ENCODE results near the gene MGAT5B. TPM values are rescaled to one million over a fixed set of nuclear protein-coding genes. Genes with fewer than 3 reads are reported as not detected.

The MGAT5B gene
- total and polyA plus RNA-seq, 2 of the 13 experiments (the other 11 are each of a cell fraction or from before 2014, with no cell fraction given), result 0.07 to 0.13 TPM

- in situ Hi-C loops (cut with HindIII; ENCODE audit: extremely low pct_ligation_motif_present, low pct_unique_long_range_greater_than_20kb), result loop anchor here (10.0 kb wide), 1 partner anchor 65 kb away; no protein-coding TSS in a partner anchor
- WGBS (ENCODE audit: low lambda C conversion rate), result 30% methylated on average over 7 of the region's 7 CpGs
Measured at GRCh38 chr17:76899414-76899813, 31.2 kb downstream of the MGAT5B start.

More at GRCh38 chr17:76899414-76899813, 31.2 kb downstream of the MGAT5B start:
- Histone ChIP-seq H3K27ac (ENCODE audit: extremely low read length, insufficient read depth, low read length) (no peak overlapping the region), H3K4me3 (replicated peaks in 1 of 3; ENCODE audit: insufficient read depth in 1 of 3, low read depth in 2 of 3, low read length in 3 of 3) (no peak overlapping the region), H3K4me2 (ENCODE audit: low read depth, low read length) (no peak overlapping the region), H3K4me1 (ENCODE audit: insufficient read depth, low read length) (no peaks in the 10 kb centered on the region), H2AFZ (ENCODE audit: low read length) (no peak overlapping the region), H3K79me2 (ENCODE audit: insufficient read depth, low read length) (no peaks in the 10 kb centered on the region), H3K36me3 (replicated peaks in 1 of 2; ENCODE audit: control insufficient read depth in 1 of 2, insufficient read depth in 2 of 2, low read length in 2 of 2) (no peaks in the 10 kb centered on the region), H4K20me1 (ENCODE audit: insufficient read depth, low read length) (no peaks in the 10 kb centered on the region; the same call in 1 of the 2 replicates), H3K9ac (ENCODE audit: insufficient read depth, low read depth, low read length) (no peak overlapping the region), H3K9me3 (ENCODE audit: low read length) (no peaks in the 10 kb centered on the region), H3K27me3 (ENCODE audit: control insufficient read depth in 1 of 2, insufficient read depth in 2 of 2, low read length in 2 of 2) (peaks cover 24 to 77% of the 10 kb centered on the region in 2 experiments)
- DNase-seq (ENCODE audit: low spot score) (no peak), FAIRE-seq (no peak), ATAC-seq (no peak)
- ChIA-PET POLR2A (no interaction called here), CTCF (ENCODE audit: low intra/inter-chr PET ratio, low total read pairs) (no interaction called here)
- intact Hi-C loops (cut with micrococcal nuclease; ENCODE audit: unreplicated experiment), result no loop called here
- TF ChIP-seq REST (IDR thresholded peaks at IDR 0.05; ENCODE audit: borderline replicate concordance in 1 of 2, low read depth in 1 of 2, low read length in 2 of 2) (peak in 1 of 2 experiments; percentile 80), ZNF350 (CRISPR knock-in tag; IDR thresholded peaks at IDR 0.05; ENCODE audit: borderline replicate concordance, low read depth) (no peak), KLF11 (CRISPR knock-in tag; IDR thresholded peaks at IDR 0.05) (no peak), CEBPB (IDR thresholded peaks at IDR 0.05; ENCODE audit: borderline replicate concordance, low read depth, low read length) (peak; percentile 18; the same call in 1 of the 2 replicates), ZBTB7B (CRISPR knock-in tag; IDR thresholded peaks at IDR 0.05) (no peak), HES4 (CRISPR knock-in tag; IDR thresholded peaks at IDR 0.05; ENCODE audit: borderline replicate concordance) (no peak), ATF5 (CRISPR knock-in tag; IDR thresholded peaks at IDR 0.05; ENCODE audit: low read depth) (no peak), SRSF9 (IDR thresholded peaks at IDR 0.05; ENCODE audit: borderline replicate concordance, insufficient read depth, low read depth, low read length, poor library complexity, severe bottlenecking) (no peak)
- BruUV-seq (replicated peaks), result no TSS peak

All from HepG2 (cell line).